GM20000 (cell line): ENCODE measurements around the gene TAF8.

Experiments
- DNase-seq: peaks from one replicate; pipeline ENCODE4 v3.0.0; 2012; ENCODE audit warnings: low spot score
- TF ChIP-seq, protein P1 (sequence below): IDR thresholded peaks from 2 replicates; pipeline ENCODE4 v1.5.1; 2012; ENCODE audit warnings: mild to moderate bottlenecking, control low read depth; ENCODE audit errors: extremely low read depth, missing control alignments

Gene TAF8

DNA sequence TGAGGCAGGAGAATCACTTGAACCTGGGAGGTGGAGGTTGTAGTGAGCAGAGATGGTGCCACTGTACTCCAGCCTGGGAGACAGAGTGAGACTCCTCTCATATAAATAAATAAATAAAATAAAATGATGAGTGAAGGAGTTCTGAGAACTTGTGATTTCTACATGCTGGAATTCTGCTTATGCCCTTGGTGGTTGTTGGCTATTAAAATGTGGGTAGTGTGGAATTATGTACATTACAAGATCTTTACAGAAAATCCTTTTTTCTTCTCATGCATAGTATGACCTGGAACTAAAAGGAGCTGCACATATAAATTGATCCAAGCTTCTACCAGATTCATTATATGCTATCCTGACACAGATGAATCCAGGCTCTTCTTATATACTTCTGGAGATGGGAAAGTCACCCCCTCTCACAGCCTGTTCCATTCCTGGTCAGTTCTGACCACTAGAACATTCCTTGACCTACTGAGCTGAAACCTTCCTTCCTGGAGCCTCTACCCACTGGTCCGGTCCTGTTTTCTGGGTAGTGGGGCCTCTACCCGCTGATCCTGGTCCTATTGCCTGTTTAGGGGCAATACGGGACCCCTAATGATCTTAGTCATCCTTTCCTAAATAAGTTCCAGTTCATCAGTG is 37.7 kb upstream of the TAF8 start:
- TF ChIP-seq, protein P1, sequence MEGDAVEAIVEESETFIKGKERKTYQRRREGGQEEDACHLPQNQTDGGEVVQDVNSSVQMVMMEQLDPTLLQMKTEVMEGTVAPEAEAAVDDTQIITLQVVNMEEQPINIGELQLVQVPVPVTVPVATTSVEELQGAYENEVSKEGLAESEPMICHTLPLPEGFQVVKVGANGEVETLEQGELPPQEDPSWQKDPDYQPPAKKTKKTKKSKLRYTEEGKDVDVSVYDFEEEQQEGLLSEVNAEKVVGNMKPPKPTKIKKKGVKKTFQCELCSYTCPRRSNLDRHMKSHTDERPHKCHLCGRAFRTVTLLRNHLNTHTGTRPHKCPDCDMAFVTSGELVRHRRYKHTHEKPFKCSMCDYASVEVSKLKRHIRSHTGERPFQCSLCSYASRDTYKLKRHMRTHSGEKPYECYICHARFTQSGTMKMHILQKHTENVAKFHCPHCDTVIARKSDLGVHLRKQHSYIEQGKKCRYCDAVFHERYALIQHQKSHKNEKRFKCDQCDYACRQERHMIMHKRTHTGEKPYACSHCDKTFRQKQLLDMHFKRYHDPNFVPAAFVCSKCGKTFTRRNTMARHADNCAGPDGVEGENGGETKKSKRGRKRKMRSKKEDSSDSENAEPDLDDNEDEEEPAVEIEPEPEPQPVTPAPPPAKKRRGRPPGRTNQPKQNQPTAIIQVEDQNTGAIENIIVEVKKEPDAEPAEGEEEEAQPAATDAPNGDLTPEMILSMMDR = no peak
- DNase-seq = no peak

DNA sequence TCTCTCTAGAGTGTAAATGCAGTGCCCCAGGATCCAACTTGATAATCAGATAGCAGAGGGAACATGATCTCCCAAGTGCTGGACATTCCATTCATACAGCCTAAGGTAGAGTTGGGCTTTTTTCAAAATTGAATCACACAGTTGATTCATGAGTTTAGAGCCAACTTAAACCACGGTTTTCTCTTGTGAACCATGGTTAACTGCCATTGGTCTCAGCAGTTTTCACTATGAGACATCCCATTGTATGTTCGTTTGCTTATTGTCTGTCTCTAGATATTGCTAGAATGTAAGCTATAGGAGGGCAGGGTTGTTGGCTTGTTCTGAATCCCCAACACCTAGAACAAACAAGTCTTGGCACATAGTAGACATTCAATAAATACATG is 37.2 kb upstream of the TAF8 start:
- TF ChIP-seq, protein P1 = no peak
- no peak for DNase-seq

DNA sequence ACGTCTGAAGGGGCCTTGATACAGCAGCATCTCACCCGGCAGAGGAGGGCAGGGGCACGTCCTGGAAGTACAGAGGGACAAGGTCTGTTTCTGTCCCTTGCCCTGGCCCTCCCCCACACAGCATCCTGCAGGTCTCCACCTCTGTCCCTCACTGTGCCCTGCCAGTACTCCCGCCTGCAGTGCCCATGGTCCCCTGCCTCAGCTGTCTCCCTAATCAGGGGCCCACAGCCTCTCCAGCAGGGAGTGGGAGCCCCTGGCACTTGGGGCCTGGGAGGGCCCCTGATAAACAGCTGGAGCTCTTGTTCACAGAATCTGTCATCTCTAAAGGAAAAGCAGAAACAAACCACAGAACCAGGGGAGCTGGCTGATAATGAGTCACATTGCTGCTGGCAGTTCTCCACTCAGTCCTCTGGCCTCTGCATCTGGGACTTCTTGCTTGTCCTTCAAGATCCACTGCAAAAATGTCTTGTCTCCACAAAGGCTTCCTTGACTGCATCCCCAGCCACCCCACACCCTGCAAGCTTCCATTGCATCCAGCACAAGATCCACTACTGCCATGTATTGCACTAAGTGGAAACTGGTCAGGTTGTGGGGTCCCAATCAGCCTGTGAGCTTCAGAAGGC is 33.2 kb upstream of the TAF8 start:
- peak; percentile 10 for DNase-seq
- TF ChIP-seq, protein P1 = no peak

DNA sequence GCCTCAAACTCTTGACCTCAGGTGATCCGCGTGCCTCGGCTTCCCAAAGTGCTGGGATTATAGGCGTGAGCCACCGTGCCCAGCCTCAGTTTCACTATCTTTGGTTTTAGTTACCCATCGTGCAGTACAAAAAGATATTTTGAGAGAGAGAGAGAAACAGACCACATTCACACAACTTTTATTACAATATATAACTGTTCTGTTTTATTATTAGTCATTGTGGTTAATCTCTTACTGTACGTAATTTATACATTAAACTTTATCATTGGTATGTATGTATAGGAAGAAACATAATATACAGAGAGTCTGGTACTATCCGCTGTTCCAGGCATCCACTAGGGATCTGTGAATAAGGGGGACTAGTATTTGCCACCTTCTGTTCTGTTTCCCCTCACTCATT is 29.4 kb upstream of the TAF8 start:
- no peak for DNase-seq
- TF ChIP-seq, protein P1 = no peak

DNA sequence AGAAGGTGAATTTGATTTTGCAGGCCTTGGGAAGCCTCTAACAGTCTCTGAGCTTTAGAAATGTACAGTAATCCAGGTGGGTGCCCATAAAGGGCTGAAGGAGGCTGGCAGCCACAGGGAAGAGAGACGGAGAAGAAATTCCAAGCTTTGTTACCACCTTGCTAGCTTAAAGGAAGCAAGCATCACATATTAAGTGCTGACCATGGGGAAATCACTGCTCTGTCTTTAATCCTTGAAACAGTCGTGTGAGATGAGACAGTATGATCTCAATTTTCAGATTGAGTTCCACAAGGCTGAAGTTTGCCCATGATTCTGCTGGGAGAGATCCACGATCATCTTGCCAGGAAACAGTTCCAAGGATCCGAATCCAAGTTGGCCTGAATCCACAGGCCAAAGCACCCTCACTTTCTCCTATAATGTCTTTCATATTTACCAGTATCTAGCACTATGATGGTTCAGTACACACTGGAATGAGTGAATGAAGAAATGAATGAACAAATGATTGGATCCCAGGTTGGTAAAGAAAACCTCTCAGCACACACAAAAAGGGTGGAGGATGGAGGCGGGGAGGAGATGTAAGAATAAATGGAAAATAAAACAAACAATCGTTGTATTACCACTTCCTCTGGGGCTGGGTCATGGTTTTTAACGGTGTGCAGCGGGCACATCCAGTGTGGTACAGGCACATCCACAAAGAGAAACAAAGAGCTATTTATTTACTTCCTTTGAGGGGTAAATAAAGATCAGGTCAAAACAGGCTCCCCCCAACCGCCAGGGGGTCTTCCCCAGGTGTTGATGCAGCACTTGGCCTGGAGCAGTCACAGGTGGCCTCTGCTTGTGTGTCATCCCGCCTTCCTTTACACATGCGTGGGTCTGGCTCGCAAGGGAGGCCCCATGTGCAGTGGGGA is 28.2 kb upstream of the TAF8 start:
- no peak for DNase-seq
- TF ChIP-seq, protein P1 = no peak

DNA sequence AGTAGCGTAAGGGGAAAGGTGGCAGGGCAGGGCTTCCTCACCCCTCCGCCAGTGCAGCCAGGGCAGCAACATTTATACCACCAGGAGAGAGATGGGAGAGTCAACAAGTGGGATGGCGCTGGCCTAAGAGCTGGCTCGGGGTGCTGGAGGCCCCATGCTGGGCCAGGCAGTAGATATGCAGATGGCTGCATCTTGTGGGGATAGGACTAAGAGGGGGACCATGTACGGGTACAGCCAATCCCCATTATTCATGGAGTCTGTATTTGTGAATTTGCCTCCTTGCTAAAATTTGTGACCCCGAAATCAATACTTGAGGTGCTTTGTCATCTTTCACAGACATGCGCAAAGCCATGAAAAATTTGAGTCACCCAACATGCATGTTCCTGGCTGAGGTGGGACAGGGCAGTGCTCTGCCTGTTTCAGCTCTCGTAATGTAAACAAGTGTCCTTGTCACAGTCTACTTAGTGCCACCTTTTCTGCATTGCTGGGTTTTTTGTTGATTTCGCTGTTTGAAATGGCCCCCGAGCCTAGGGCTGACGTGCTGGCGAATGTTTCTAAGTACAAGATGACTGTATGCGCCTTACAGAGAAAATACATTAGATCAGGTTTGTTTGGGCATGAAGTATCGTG is 27.5 kb upstream of the TAF8 start:
- TF ChIP-seq, protein P1 = no peak
- DNase-seq = no peak
